ENCODE results near the gene GALM.
"Not testable (repeated sequence)": the region's sequence is repeated elsewhere in the genome, so short reads cannot be mapped to it uniquely, and the experiment has no call there.

Gene GALM

DNA sequence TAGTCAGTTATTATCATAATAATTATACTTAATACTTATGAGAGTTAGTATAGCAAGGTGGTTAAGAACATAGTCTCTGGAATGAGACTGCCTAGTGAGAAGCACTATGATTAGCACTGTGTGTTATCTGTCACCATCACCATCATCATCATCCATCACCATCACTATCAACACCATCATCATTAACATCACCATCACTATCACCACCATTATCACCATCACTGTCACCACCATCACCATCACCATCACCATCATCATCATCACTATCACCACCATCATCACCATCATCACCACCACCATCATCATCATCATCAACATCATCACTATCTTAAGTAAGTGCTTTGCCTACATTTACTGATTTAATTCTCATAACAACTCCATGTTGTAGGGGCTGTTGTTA is 45.6 kb downstream of the GALM start:
- DNase-seq (ENCODE audit: low read depth): no peak

DNA sequence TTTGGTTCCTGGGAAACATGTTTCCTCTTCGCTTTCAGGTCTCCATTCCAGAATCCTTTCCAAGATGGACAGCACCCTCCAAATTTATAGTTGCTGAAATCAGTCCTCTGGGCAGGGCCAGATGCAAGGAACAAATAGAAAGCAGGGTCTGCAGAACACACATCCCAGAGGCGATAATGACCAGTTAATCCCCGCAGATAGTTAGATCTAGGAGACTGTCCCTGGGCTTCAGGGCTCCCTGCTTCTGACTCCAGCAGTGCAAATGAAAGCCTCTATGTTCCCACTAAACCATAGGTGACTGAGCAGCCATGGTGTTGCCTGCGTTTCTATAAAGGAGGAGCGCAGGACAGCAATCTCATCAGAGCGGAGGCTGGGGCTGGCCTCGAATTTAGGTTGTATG is 46.5 kb downstream of the GALM start:
- DNase-seq (ENCODE audit: low read depth): no peak

DNA sequence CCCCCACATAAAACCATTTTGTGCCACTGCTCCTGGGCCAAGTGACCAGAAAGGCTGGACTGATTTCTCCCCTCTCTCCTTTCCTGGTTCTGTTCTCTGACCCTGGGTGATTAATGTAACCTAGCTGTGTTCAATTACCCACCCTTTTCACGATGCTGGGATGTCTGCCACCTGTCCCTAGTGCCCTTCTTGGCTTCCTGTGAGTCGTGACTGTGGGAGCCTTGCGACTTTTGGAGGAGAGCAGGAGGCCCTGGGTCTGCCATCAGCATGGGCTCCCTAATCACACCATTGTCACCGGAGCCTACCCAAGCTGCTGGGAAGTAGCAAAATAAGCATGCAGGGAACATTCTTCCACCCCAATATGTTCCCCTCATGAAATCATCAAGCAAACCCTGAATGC is 47.0 kb downstream of the GALM start:
- no peak for DNase-seq (ENCODE audit: low read depth)

DNA sequence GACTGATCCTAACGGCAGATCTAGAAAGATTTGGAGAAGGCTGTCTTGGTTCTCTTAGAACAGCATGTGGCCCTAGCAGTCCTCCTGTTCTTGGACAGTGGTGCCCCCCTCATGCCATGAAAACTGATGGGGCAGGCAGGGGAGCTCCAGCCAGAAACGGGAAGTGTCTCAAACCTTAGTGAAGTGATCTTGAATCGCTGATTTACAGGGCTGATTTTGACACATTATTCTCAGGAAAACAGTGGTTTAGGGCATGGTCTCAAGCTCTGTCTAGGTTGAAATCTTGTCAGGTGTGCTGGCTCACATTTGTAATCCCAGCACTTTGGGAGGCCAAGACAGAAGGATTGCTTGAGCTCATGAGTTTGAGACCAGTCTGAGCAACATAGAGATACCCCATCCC is 47.4 kb downstream of the GALM start:
- DNase-seq (ENCODE audit: low read depth): no peak

DNA sequence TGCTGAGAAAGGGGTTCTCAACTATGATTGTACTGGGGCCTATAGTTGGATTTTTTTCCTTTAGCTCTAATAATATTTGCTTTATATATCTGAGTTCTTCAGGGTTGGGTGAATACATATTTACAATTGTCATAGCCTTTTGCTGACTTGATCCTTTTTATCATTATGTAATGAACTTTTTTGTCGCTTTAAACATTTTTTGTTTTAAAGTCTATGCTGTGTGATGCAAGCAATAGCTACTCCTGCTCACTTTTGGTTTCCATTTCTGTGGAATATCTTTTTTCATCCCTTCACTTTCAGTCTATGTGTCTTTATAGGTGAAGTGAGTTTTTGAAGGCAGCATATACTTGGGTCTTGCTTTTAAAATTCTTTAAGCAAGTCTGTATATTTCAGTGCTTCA is 49.0 kb downstream of the GALM start:
- not testable (repeated sequence) for DNase-seq (ENCODE audit: low read depth)

DNA sequence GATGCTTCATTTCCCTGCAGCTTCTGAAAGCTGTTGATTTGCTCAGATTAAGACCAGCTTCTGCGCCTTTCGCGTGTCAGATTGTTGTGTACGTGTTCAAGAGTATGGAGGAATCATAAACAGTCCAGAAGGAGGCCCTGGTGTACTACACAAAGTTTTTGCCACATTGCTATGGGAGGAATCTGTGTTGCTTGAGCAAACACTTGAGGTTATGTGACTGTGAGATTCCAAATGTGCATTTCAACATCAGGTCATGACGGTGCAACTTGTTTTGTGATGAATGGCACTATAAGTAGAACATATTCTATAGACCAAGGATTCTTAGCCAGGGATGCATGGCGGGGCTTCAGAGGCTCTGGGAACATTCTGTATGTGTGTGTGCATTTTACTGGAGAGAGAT is 50.3 kb downstream of the GALM start:
- no peak for DNase-seq (ENCODE audit: low read depth)

DNA sequence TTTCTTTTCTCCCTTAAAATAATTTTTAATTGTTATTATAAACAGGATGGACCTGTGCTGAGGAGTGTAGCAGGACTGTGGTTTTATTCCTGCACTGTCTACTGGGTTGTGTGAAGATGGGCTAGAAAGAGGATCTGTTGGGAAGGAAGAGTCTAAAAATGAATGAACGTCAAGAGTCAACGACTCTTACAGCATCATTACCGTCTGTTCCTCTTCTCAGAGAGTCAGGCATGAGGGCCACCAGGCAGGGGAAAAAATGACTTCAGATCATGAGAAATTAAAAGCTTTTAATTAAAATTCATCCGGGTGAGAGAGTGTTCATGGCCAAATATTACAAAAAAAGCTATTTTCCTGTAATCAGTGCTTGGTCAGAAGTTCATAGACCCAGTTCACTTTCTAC is 52.7 kb downstream of the GALM start:
- no peak for DNase-seq (ENCODE audit: low read depth)

DNA sequence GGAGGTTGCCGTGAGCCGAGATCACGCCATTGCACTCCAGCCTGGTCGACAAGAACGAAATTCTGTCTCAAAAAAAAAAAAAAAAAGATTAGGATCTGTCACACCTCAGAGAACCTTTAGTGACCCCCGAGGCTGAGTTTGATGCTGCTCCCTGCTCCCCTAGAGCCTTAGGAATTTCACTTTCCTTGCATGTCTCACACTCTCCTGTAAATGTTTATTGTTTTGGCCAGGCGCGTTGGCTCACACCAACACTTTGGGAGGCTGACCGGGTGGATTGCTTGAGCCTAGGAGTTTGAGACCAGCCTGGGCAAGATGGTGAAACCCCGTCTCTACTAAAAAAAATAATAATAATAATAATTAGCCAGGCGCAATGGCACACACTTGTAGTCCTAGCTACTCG is 53.8 kb downstream of the GALM start:
- DNase-seq (ENCODE audit: low read depth): no peak

DNA sequence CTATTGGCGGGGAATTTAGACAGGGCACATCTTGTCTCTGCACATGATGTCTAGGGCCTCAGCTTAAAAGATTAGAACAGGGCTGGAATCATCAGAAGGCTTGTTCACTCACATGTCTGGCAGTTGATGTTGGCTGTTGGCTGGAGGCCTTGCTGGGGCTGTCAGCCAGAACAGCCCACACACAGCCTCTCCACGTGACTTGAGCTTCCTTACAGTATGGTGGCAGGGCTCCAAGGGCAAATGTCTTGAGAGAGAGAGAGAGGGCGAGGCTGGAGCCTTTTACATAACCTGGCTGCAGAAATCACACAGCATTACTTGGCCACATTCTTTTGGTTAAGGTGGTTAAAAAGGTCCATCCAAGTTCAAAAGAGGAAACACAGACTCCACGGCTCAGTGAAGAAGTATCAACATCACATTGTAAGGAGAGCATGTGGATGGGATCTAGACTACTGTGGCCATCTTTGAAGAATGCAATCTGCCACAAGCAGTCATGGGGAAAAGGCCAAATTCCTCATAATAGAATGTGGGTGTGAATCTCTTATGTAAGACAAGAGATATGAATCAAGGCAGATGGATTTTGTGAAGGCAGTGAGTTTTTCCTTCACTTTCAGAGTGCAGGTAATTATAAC is 54.8 kb downstream of the GALM start:
- no peak for DNase-seq (ENCODE audit: low read depth)

DNA sequence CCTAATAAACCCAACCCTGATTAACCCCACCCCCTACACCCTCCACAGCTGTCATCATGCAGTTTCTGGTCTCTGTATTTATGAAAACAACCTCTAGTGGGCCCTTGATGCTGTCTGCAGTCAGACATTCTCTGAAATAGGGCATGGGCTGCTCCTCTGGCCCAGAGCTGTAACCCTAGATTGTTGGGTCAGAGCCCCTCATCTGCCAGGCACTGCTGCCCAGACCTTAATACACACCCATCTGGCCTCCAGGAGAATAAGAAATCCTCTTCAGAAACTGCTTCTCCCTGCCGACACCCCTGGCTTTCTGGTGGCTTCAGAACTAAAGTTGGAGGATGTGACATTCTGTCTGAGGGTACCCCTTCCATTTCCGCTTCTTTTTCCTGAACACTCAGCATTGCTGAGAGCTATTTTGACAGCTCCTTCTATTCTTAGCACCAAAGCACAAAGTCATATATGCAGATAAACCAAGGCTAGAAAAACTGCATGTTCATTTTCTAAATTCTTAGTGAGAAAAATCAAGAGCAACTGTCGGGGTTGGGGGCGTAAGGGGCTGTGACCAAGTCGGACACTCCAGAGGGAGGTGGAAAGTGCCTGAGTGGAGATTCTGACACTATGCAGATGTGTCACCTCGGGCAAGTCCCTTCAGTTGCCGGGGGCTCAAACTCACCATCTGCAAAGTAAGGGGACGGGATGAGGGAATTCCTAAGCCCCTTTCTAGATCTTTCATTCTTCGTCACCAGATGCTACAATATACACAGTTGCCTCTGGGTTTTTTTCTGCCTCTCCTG is 56.6 kb downstream of the GALM start:
- DNase-seq (ENCODE audit: low read depth): peak; percentile 23

DNA sequence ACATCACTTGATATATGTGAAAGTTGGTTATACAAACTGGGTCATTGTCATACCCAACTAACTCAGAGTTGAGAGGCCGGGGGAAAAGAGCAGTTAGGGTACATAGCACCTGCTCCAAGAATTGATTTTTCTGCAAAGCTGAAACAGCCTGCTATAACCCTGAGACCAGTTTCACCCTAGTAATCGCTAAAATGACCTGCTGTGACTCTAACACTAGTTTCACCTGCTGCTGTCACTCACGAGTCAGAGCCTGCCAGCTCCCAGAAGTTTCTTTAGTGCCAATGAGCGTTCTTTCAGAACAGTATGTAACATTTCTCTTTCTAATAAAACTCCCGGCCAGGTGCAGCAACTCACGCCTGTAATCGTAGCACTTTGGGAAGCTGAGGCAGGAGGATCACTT is 57.3 kb downstream of the GALM start:
- DNase-seq (ENCODE audit: low read depth): no peak

DNA sequence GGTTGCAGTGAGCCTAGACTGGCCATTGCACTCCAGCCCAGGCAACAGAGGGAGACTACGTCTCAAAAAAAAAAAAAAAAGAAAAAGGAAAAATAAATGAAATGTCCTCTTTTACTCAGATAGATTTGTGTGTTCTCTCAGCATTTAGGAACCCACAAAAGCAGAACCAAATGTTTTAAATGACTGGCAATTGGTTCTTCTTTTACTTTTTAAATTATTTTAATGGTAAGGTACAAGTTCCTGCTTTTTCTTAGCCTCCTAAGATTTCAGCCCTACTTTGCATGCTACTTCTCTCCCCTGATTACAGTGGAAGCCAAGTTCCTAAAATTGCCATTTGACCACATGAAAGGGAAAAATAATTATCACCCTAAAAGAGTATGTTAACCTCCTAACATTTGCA is 61.7 kb downstream of the GALM start:
- no peak for DNase-seq (ENCODE audit: low read depth)

DNA sequence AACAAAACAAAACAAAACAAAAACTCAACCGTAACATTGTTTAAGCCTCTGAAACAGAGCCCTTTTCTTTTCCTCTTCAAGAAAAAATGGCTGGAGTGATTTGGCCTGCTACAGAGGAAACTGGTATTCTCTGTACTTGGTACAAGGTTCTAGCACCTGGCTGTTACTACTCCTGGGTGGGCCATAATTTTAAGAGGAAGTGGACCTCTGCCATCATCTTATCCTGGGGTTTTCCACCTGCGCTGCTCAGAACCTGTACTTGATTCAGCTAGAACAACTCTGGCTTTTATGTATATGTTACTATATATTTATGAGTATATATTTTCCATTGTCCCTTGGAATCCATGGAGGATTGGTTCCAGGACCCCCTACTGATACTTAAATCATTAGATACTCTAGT is 62.8 kb downstream of the GALM start:
- no peak for DNase-seq (ENCODE audit: low read depth)

DNA sequence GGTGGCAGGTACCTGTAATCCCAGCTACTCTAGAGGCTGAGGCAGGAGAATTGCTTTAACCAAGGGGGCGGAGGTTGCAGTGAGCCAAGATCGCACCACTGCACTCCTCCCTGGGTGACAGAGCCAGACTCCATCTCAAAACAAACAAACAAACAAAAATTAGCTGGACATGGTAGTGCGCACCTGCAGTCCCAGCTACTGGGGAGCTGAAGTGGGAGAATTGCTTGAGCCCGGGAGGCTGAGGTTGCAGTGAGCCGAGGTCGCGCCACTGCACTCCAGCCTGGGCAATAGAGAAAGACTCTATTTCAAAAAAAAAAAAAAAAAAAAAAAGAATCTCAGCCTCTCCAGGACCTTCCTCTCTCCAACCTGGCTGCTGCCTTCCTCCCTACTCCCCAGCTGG is 65.2 kb downstream of the GALM start:
- DNase-seq (ENCODE audit: low read depth): no peak

DNA sequence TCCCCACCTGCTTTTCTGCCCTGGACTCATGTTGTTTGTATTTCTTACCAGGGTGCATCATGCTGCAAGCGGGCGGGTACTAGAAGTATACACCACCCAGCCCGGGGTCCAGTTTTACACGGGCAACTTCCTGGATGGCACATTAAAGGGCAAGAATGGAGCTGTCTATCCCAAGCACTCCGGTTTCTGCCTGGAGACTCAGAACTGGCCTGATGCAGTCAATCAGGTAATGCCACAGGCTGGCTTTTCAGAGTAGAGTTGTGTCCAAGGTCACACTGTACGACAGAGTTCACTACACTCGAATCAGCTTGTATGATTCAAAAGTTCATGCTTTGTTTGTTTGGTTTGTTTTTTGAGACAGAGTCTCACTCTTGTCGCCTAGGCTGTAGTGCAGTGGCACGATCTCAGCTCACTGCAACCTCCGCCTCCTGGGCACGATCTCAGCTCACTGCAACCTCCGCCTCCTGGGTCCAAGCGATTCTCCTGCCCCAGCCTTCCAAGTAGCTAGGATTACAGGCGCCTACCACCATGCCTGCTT is 65.8 kb downstream of the GALM start:
- DNase-seq (ENCODE audit: low read depth): no peak

DNA sequence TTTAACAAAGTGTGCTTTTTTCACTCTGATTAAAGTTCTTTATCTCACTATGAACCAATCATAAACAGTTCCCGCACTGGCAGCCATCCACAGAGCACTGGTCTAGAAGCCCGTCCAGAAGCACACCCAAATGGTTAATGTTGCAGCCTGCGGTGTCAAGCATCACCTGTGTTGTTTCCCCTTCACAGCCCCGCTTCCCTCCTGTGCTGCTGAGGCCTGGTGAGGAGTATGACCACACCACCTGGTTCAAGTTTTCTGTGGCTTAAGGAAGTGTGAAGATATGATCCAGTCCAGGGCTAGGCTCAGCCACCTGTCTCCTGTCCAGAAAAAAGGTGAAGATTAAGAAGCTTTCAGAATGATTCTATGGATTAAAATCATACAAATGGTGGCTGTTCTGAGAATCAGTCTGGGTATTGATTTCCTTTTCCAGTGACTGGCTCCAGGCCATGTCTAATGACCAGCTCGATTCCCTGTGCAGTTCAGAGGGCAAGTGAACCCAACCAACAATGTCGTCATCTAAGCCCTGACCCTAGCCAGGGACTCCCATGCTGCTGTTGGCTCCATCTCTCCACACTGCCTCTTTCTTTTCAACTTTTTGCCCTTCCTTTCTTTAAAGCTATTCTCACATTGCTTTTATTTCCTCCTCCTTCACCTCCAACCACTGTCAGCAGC is 67.5 kb downstream of the GALM start:
- DNase-seq (ENCODE audit: low read depth): no peak

DNA sequence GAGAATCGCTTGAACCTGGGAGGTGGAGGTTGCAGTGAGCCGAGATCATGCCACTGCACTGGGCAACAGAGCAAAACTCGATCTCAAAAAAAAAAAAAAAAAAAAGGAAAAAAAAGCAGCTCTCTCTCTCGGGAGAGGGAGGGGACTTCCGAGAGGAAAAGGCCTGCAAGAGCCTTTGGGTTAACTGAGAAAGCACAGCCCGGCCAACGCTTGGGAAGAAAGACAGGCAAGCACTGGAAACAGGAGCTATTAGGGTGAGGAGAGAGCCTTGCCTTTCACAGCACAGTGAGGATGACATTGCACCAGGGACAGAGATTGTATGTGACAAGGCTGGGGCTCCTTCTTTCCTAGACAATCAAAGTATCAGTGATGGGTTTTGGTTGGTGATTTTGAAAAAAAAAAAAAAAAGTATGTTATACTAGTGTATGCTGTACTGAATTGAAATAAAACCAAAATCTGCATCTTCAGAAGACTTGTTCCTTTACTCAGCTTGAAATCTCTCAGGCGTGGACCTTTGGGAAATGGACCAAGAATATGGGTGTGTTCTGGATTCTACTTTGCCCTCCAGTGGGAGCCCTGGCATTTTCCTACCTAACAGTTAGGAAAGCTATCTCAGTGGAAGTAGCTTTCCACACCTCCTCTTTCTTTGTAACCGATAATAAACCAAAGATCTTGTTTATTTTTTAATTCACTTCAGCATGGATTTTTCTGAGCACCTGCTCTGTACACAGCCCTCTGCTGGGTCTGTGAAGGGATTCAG is 68.6 kb downstream of the GALM start:
- no peak for DNase-seq (ENCODE audit: low read depth)

DNA sequence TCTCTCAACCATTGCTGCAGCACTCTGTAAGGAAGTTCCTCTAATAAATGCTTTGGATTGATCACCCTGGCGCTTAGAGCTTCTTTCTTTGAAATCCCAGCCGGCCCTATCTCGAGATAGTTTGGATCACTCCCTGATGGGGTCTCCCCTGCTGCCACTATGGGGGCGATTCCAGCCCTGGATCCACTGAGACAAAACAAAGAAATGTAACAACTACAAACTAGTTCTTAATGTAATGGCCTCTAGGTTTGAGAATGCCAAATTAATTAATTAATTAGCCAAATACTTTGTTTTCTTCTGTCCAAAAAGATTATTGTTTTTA is 70.0 kb downstream of the GALM start:
- DNase-seq (ENCODE audit: low read depth): no peak

DNA sequence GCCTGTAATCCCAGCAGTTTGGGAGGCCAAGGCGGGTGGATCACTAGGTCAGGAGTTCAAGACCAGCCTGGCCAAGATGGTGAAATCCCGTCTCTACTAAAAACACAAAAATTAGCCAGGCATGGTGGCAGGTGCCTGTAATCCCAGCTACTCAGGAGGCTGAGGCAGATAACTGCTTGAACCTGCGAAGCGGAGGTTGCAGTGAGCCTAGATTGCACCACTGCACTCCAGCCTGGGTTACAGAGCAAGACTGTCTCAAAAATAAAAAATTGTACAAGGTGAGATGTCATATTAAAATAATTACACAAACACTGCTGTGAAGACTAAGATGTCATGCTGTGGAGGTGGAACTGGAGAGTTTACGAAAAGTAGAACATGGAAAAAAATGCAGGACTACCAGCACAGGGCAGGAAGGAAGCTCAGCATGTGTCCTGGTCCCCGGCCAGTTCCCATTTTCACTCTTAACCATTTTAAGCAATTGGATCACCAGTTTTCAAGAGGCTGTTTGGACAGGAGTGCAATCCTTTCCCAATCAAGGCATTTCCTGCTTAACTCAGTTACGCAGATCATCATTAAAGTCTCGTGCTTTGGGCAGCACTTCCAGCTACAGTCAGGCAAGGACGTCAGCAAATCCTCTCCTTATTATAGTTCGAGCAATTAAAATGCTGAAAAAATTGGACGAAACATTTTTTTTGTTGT is 71.2 kb downstream of the GALM start:
- not testable (repeated sequence) for DNase-seq (ENCODE audit: low read depth)

DNA sequence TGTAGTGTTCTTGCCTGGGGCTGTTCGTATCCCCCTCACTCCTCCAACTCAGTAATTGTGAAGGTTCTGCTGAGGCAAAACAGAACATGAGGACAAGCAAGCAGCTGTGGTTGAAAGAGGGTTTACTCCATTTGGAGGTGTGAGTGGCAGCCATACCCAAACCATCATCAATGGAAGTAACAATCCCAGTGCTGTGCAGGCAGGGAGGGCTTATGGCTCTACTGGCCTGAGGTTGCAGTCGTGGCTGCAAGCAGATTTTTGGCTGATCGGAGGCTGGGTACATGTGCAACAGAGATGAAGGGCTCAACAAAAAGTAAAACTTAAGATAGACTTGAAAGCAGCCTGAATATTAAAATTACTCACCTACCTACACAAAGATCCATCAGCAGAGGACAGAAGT is 72.0 kb downstream of the GALM start:
- DNase-seq (ENCODE audit: low read depth): no peak

DNA sequence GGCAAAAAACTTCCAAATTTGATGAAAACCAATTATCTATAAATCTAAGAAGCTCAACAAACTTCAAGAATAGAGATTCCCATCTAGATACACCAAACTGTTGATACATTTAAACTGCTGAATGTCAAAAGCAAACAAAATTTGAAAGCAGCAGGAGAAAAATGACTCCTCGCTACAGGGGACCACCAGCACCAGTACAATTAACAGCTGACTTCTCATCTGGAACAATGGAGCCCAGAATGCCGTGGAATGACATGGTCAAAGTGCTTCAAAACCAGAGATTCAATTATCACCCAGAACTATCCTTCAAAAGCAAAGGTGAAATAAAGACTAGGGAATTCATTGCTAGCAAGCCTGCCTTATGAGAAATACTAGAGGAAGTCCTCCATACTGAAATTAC is 73.6 kb downstream of the GALM start:
- no peak for DNase-seq (ENCODE audit: low read depth)

All from stimulated activated CD8-positive, alpha-beta memory T cell treated with anti-CD3 and anti-CD28 coated beads, Interleukin-12 subunit alpha, Interleukin-12 subunit beta, amount 100 ng/mL, for 4 hours (primary cell).